Left kidney (tissue), 2 donors: Measurements from ENCODE around the gene PTP4A2. TPM values are rescaled to one million over a fixed set of nuclear protein-coding genes. Genes with fewer than 3 reads are reported as not detected.
"Not testable (repeated sequence)": the region's sequence is repeated elsewhere in the genome, so short reads cannot be mapped to it uniquely, and the experiment has no call there.

Experiments used
- DNase-seq: peaks from one replicate; pipeline ENCODE4 v3.0.0-alpha.2; 2013
- polyA plus RNA-seq: library from polyadenylated mRNA; unstranded; fragments of 120-200 nt; gene quantifications from one replicate; pipeline ENCODE4 v1.2.1, GENCODE V29; 2013; ENCODE audit not compliant: insufficient read length

Gene PTP4A2
- polyA plus RNA-seq, 1 donor = 240 TPM

GRCh38 chr1:31955917-31956736, 18.0 kb upstream of the PTP4A2 start:
- DNase-seq = no peak

GRCh38 chr1:31954607-31955283, 16.6 kb upstream of the PTP4A2 start:
- no peak for DNase-seq

GRCh38 chr1:31952825-31953220, 14.7 kb upstream of the PTP4A2 start:
- no peak for DNase-seq

- no peak for DNase-seq
Observed at GRCh38 chr1:31951276-31951675, 13.1 kb upstream of the PTP4A2 start.

GRCh38 chr1:31949862-31950261, 11.7 kb upstream of the PTP4A2 start:
- DNase-seq = no peak

- not testable (repeated sequence) for DNase-seq
Observed at GRCh38 chr1:31945677-31946076, 7.5 kb upstream of the PTP4A2 start.

- peak; percentile 78 for DNase-seq
Observed at GRCh38 chr1:31944205-31945089, 6.3 kb upstream of the PTP4A2 start.

- no peak for DNase-seq
Observed at GRCh38 chr1:31943546-31944184, 5.5 kb upstream of the PTP4A2 start.

GRCh38 chr1:31942061-31942460, 3.9 kb upstream of the PTP4A2 start:
- DNase-seq = not testable (repeated sequence)

GRCh38 chr1:31939484-31940329, 1.5 kb upstream of the PTP4A2 start:
- DNase-seq = peak; percentile 62

GRCh38 chr1:31937300-31938183, 626 bp downstream of the PTP4A2 start:
- peak; percentile 68 for DNase-seq

GRCh38 chr1:31936981-31937299, 1.2 kb downstream of the PTP4A2 start:
- DNase-seq = no peak

- DNase-seq = no peak
Observed at GRCh38 chr1:31936278-31936980, 1.7 kb downstream of the PTP4A2 start.

GRCh38 chr1:31934706-31935629, 3.2 kb downstream of the PTP4A2 start:
- no peak for DNase-seq

- no peak for DNase-seq
Observed at GRCh38 chr1:31932491-31933316, 5.5 kb downstream of the PTP4A2 start.

GRCh38 chr1:31931593-31932225, 6.5 kb downstream of the PTP4A2 start:
- DNase-seq = no peak
